ENCODE results near the gene RAB7B. TPM values are rescaled to one million over a fixed set of nuclear protein-coding genes. Genes with fewer than 3 reads are reported as not detected.

The RAB7B gene
- total and polyA plus RNA-seq, 2 of the 4 experiments (the other 2 are of a cell fraction), result 9.1 to 14.7 TPM

DNA sequence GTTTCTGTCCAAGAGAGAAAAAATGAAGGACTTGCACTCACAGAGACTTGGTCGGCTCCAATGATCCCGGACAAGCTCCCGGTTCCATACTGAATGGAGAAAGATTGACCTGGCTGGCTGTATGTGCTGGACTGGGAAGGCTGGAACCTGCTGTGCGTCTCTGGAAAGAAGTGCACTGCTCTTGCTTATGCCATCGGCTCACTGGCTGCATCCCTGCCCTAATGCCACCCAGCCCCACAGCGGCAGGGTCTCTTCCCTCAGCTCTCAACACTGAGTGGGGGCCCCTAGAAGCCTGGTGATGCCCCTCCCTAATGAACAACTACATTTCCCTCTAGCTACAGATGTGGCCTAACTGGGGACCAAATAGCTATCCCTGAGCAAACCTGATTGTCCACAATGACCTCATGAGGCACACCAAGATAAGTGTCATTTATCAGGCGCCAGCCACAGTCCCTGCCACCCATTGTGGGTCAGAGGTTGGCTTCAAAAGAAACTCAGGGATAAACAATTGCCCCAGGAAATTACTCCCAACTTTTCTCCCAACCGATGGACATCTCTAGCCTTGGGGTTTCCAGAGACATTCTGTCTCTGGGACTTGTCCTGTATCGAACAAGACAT lies 17.9 kb upstream of the RAB7B start:
- peak overlapping the region; percentile 7 for H2AFZ ChIP-seq (replicated peaks; ENCODE audit: low read length, poor library complexity)
- H2BK5ac ChIP-seq (ENCODE audit: low read depth, low read length, poor library complexity, severe bottlenecking), result no peak overlapping the region
- H2BK15ac ChIP-seq (ENCODE audit: low read depth, low read length), result no peak overlapping the region
- no peak overlapping the region for H3K14ac ChIP-seq (replicated peaks; ENCODE audit: low read depth, low read length)
- H2AK5ac ChIP-seq (ENCODE audit: low read depth, low read length), result no peak overlapping the region
- H3K4ac ChIP-seq (ENCODE audit: low read depth, low read length), result no peak overlapping the region
- dilution Hi-C loops (cut with HindIII; ENCODE audit: low sequenced_read_pairs, unreplicated experiment) (no loop called here), intact Hi-C loops (cut with micrococcal nuclease) (no loop called here), in situ Hi-C loops (cut with MboI; ENCODE audit: low sequenced_read_pairs) (no loop called here)
- no peak for TF ChIP-seq POLR2A (IDR thresholded peaks at IDR 0.05; ENCODE audit: low read depth, low read length)
- no peak for TF ChIP-seq MAZ (IDR thresholded peaks at IDR 0.05; ENCODE audit: borderline replicate concordance, low read depth, low read length)
- H2BK20ac ChIP-seq (ENCODE audit: low read depth, low read length), result no peak overlapping the region
- no peak overlapping the region for H4K8ac ChIP-seq (ENCODE audit: low read depth in 2 of 2, low read length in 2 of 2)
- 91% methylated on average over 5 of the region's 9 CpGs; no CpG with 5 or more reads in 1 of the 2 experiments for WGBS, 2 experiments (ENCODE audit: extremely low coverage in 2 of 2, insufficient read length in 1 of 2)
- H3K4me3 ChIP-seq (ENCODE audit: insufficient read depth, low read depth, low read length), result no peak overlapping the region
- H2AK9ac ChIP-seq (replicated peaks; ENCODE audit: low read depth, low read length, poor library complexity), result no peak overlapping the region
- peaks cover 4% of the 10 kb centered on the region for H3K4me1 ChIP-seq (ENCODE audit: control insufficient read depth, insufficient read depth, low read length)
- H3K23ac ChIP-seq (ENCODE audit: low read depth, low read length), result no peak overlapping the region
- no peaks in the 10 kb centered on the region for H3K79me1 ChIP-seq (ENCODE audit: low read depth in 1 of 2, low read length in 2 of 2)
- BruUV-seq (replicated peaks), result no TSS peak
- H4K20me1 ChIP-seq (ENCODE audit: insufficient read depth, low read length), result no peaks in the 10 kb centered on the region
- no peak overlapping the region for H3K56ac ChIP-seq (ENCODE audit: extremely low read depth, insufficient read depth, low read length)
- H3K27me3 ChIP-seq (ENCODE audit: control insufficient read depth, insufficient read depth, low read length), result peaks cover 8% of the 10 kb centered on the region
- ATAC-seq (ENCODE audit: low read depth) (no peak), DNase-seq (no peak)
- H3K4me2 ChIP-seq (ENCODE audit: low read depth, low read length), result no peak overlapping the region
- H3K9me1 ChIP-seq (ENCODE audit: insufficient read depth, low read length), result peaks cover 4% of the 10 kb centered on the region; the same call in 1 of the 2 replicates
- no peak overlapping the region for H3K9ac ChIP-seq (ENCODE audit: low read depth, low read length)
- no peak overlapping the region for H4K5ac ChIP-seq (ENCODE audit: low read depth, low read length)
- H2BK120ac ChIP-seq (ENCODE audit: low read depth, low read length), result no peak overlapping the region
- POLR2A ChIA-PET (ENCODE audit: unreplicated experiment), result no interaction called here
- H3K36me3 ChIP-seq (ENCODE audit: control insufficient read depth, insufficient read depth, low read length), result no peaks in the 10 kb centered on the region
- H4K91ac ChIP-seq (ENCODE audit: insufficient read depth, low read depth, low read length), result no peak overlapping the region
- no peak overlapping the region for H3K27ac ChIP-seq (ENCODE audit: insufficient read depth, low read length)
- no peak overlapping the region for H3K18ac ChIP-seq (ENCODE audit: low read depth, low read length)
- CTCF ChIA-PET, result no interaction called here
- no peaks in the 10 kb centered on the region for H3K9me3 ChIP-seq (ENCODE audit: control insufficient read depth, insufficient read depth, low read length)

Measured in IMR-90 (cell line).